HepG2 (cell line): ENCODE results near the gene PLPP3. TPM values are rescaled to one million over a fixed set of nuclear protein-coding genes. Genes with fewer than 3 reads are reported as not detected.

ENCODE experiments used
- FOXP4 ChIP-seq: sonication (generic); formaldehyde crosslinking; IDR thresholded peaks from 2 replicates; pipeline ENCODE4 v1.4.0; 2020; ENCODE audit warnings: missing genetic modification reagents
- GRHL1 ChIP-seq: sonication (generic); formaldehyde crosslinking; conservative IDR thresholded peaks from 2 replicates; pipeline ENCODE4 v1.8.0; 2022; ENCODE audit warnings: missing genetic modification reagents
- ISL2 ChIP-seq: sonication (generic); formaldehyde crosslinking; IDR thresholded peaks from 2 replicates; pipeline ENCODE4 v1.5.0; 2020; ENCODE audit warnings: missing genetic modification reagents
- KLF13 ChIP-seq: sonication (generic); formaldehyde crosslinking; IDR thresholded peaks from 2 replicates; pipeline ENCODE4 v1.4.0; 2020; ENCODE audit warnings: mild to moderate bottlenecking, missing genetic modification reagents
- MATR3 ChIP-seq: sonication (generic); formaldehyde crosslinking; IDR thresholded peaks from 2 replicates; pipeline ENCODE4 v1.4.0; 2020; ENCODE audit warnings: missing genetic modification reagents
- MAZ ChIP-seq, 2 experiments: sonication (generic) in 1 of 2; formaldehyde crosslinking in 1 of 2; IDR thresholded peaks; 2 replicates each; pipeline versions ENCODE4 v1.5.0 to v1.6.1; 2012 to 2020; ENCODE audit warnings: low read depth in 2 of 2, mild to moderate bottlenecking in 2 of 2, borderline replicate concordance in 1 of 2, improper control_type of control experiment in 1 of 2, low read length in 1 of 2, missing genetic modification reagents in 1 of 2, moderate library complexity in 1 of 2
- MYNN ChIP-seq: sonication (generic); formaldehyde crosslinking; IDR thresholded peaks from 2 replicates; pipeline ENCODE4 v1.4.0; 2020; ENCODE audit warnings: mild to moderate bottlenecking, low read depth, missing genetic modification reagents
- PPARG ChIP-seq: conservative IDR thresholded peaks from 2 replicates; pipeline ENCODE4 v1.6.1; 2016; ENCODE audit warnings: missing biosample characterization, missing genetic modification reagents
- REPIN1 ChIP-seq: sonication (generic); formaldehyde crosslinking; IDR thresholded peaks from 2 replicates; pipeline ENCODE4 v1.8.0; 2022; ENCODE audit warnings: missing genetic modification reagents, low read depth, mild to moderate bottlenecking, borderline replicate concordance
- RNF2 ChIP-seq: fragments of 450-650 bp; conservative IDR thresholded peaks from 2 replicates; pipeline ENCODE4 v1.6.1; 2016; ENCODE audit warnings: low read depth
- ZFP36L1 ChIP-seq: sonication (generic); formaldehyde crosslinking; IDR thresholded peaks from 2 replicates; pipeline ENCODE4 v1.8.0; 2022; ENCODE audit warnings: mild to moderate bottlenecking, missing genetic modification reagents, moderate library complexity
- ZFX ChIP-seq: sonication (generic); formaldehyde crosslinking; IDR thresholded peaks from 2 replicates; pipeline ENCODE4 v1.4.0; 2020; ENCODE audit warnings: mild to moderate bottlenecking, low read depth, missing genetic modification reagents, moderate library complexity
- ZFY ChIP-seq: sonication (generic); formaldehyde crosslinking; IDR thresholded peaks from 2 replicates; pipeline ENCODE4 v1.4.0; 2020; ENCODE audit warnings: missing genetic modification reagents
- ZMYM4 ChIP-seq: sonication (generic); formaldehyde crosslinking; IDR thresholded peaks from 2 replicates; pipeline ENCODE4 v1.8.1; 2023; ENCODE audit warnings: mild to moderate bottlenecking, missing genetic modification reagents
- ZNF253 ChIP-seq: sonication (generic); formaldehyde crosslinking; IDR thresholded peaks from 2 replicates; pipeline ENCODE4 v1.8.0; 2022; ENCODE audit warnings: mild to moderate bottlenecking, missing genetic modification reagents, borderline replicate concordance
- ZNF264 ChIP-seq: sonication (generic); formaldehyde crosslinking; IDR thresholded peaks from 2 replicates; pipeline ENCODE4 v1.4.0; 2020; ENCODE audit warnings: missing genetic modification reagents
- ZNF383 ChIP-seq: sonication (generic); formaldehyde crosslinking; IDR thresholded peaks from 2 replicates; pipeline ENCODE4 v1.4.0; 2020; ENCODE audit warnings: missing genetic modification reagents, mild to moderate bottlenecking, borderline replicate concordance
- ZNF556 ChIP-seq: sonication (generic); formaldehyde crosslinking; IDR thresholded peaks from 2 replicates; pipeline ENCODE4 v1.4.0; 2020; ENCODE audit warnings: mild to moderate bottlenecking, missing genetic modification reagents, borderline replicate concordance
- ZNF652 ChIP-seq: IDR thresholded peaks from 2 replicates; pipeline ENCODE4 v1.6.1; 2016; ENCODE audit warnings: low read depth, borderline replicate concordance
- ZNF773 ChIP-seq: sonication (generic); formaldehyde crosslinking; IDR thresholded peaks from 2 replicates; pipeline ENCODE4 v1.4.0; 2020; ENCODE audit warnings: missing genetic modification reagents, borderline replicate concordance
- ZNF775 ChIP-seq: sonication (generic); formaldehyde crosslinking; IDR thresholded peaks from 2 replicates; pipeline ENCODE4 v1.4.0; 2020; ENCODE audit warnings: missing genetic modification reagents, mild to moderate bottlenecking, moderate library complexity, borderline replicate concordance
- ZZZ3 ChIP-seq: sonication (generic); formaldehyde crosslinking; IDR thresholded peaks from 2 replicates; pipeline ENCODE4 v1.4.0; 2020; ENCODE audit warnings: missing genetic modification reagents, mild to moderate bottlenecking, borderline replicate concordance
- polyA plus RNA-seq, 8 experiments: library from polyadenylated mRNA; depleted of rRNA in 3 of 8; stranded (reverse) in 7 of 8; unstranded in 1 of 8; fragments of >200 nt; fragmentation: Illumina TruSeq in 4 of 8; extraction: Trizol in 4 of 8; gene quantifications; 2 replicates each; pipeline versions ENCODE4 v1.2.1 to v1.2.3, GENCODE V29; 2011 to 2016; ENCODE audit warnings: low read depth in 4 of 8, missing spikeins in 1 of 8, mixed read lengths in 1 of 8; ENCODE audit not compliant: insufficient read depth in 1 of 8
- total RNA-seq, 5 experiments: library from RNA; depleted of rRNA; stranded (reverse); fragments of >200 nt; fragmentation: Illumina TruSeq; extraction: Trizol; gene quantifications; 2 replicates each; pipeline ENCODE4 v1.2.3, GENCODE V29; 2016; ENCODE audit warnings: low read depth in 1 of 5

PLPP3 gene
- total and polyA plus RNA-seq, 2 of the 13 experiments (the other 11 are each of a cell fraction or from before 2014, with no cell fraction given): 49.7 to 65.8 TPM

- TF ChIP-seq MATR3 (no peak), ZNF773 (CRISPR knock-in tag) (no peak), FOXP4 (CRISPR knock-in tag) (no peak), RNF2 (no peak), PPARG (CRISPR knock-in tag) (0 out of 2 replicates have a peak, but pooled peaks have one; percentile 52), GRHL1 (CRISPR knock-in tag) (no peak), KLF13 (CRISPR knock-in tag) (no peak), ZNF652 (CRISPR knock-in tag) (peak; percentile 85), ZNF264 (no peak), REPIN1 (no peak), ZZZ3 (CRISPR knock-in tag) (no peak), ZFX (CRISPR knock-in tag) (peak; percentile 46; the same call in 1 of the 2 replicates), MAZ (IDR thresholded peaks at IDR 0.05; ENCODE audit: borderline replicate concordance, low read depth, low read length) (no peak), MAZ (CRISPR knock-in tag; IDR thresholded peaks at IDR 0.05; ENCODE audit: low read depth) (no peak), ZFY (CRISPR knock-in tag) (peak; percentile 67), ZMYM4 (0 out of 2 replicates have a peak, but pooled peaks have one; percentile 28), ISL2 (CRISPR knock-in tag) (0 out of 2 replicates have a peak, but pooled peaks have one; percentile 22), ZNF383 (CRISPR knock-in tag) (no peak), ZNF556 (CRISPR knock-in tag) (no peak), MYNN (CRISPR knock-in tag) (no peak), ZNF775 (CRISPR knock-in tag) (no peak), ZFP36L1 (CRISPR knock-in tag) (no peak), ZNF253 (CRISPR knock-in tag) (no peak)
Observed at GRCh38 chr1:56506951-56507491, 72.3 kb downstream of the PLPP3 start (continued).
